Psoas muscle (tissue), 8 donors: ENCODE measurements around the gene LPAR5. TPM values are rescaled to one million over a fixed set of nuclear protein-coding genes. Genes with fewer than 3 reads are reported as not detected.

Experiments
- ATAC-seq, 4 donors: fragments of 200-7000 bp; cut with Tn5 transposase; one replicate each; pipeline ENCODE4 v1.9.1; 2020; ENCODE audit warnings: moderate library complexity in 3 of 4, mild to moderate bottlenecking in 2 of 4
- DNase-seq, 2 donors: peaks; one replicate each; pipeline ENCODE4 v3.0.0-alpha.2; 2020
- H3K27ac ChIP-seq: fragments of 200-600 bp; one replicate; pipeline ENCODE4 v1.8.0; 2022
- H3K27me3 ChIP-seq, 3 donors: fragments of 200-600 bp in 1 of 3; one replicate each; pipeline versions ENCODE4 v1.6.1 to v1.8.0; 2013 to 2022; ENCODE audit warnings: low read length in 2 of 3, mild to moderate bottlenecking in 2 of 3, moderate library complexity in 1 of 3; ENCODE audit not compliant: insufficient read depth in 3 of 3
- H3K36me3 ChIP-seq, 2 donors: fragments of 200-600 bp in 1 of 2; one replicate each; pipeline versions ENCODE4 v1.6.1 to v1.8.0; 2013 to 2022; ENCODE audit warnings: low read depth in 1 of 2, mild to moderate bottlenecking in 1 of 2, moderate library complexity in 1 of 2; ENCODE audit not compliant: insufficient read depth in 1 of 2
- H3K4me1 ChIP-seq: fragments of 200-600 bp; one replicate; pipeline ENCODE4 v1.8.0; 2022
- H3K4me3 ChIP-seq: fragments of 200-600 bp; one replicate; pipeline ENCODE4 v1.8.0; 2022; ENCODE audit warnings: mild to moderate bottlenecking
- H3K9me3 ChIP-seq: fragments of 200-600 bp; one replicate; pipeline ENCODE4 v1.8.0; 2022
- WGBS, 3 donors: extraction: QIAGEN DNeasy Blood & Tissue Kit; methylation state at CpG; one replicate each; pipeline versions ENCODE4 v1.1.6 to v1.1.7; 2013; 5-methylcytosine and 5-hydroxymethylcytosine counted together
- intact Hi-C, 2 donors: fragments of 100-400 bp; cut with DNase I; formaldehyde crosslinking; loops; one replicate each; pipeline versions ENCODE4 v1.11.0 to v1.14.2; 2022
- polyA plus RNA-seq, 3 donors: library from polyadenylated mRNA; stranded (reverse); fragments of 200-250 nt; gene quantifications; one replicate each; pipeline ENCODE4 v1.2.3, GENCODE V29; 2013
- total RNA-seq, 4 donors: library from RNA; stranded (reverse); fragmentation: NEBNext Ultra II Directional in 2 of 4; extraction: Animal tissue kit (Norgen Biotek cat#: 25700) in 2 of 4; gene quantifications; one replicate each; pipeline versions ENCODE4 v1.2.1 to v1.2.4, GENCODE V29; 2021 to 2023
- TF ChIP-seq, protein P1 (sequence below): fragments of 200-600 bp; IDR thresholded peaks from one replicate; pipeline ENCODE4 v1.8.0; 2022; ENCODE audit warnings: antibody characterized with exemption
- donor health status: healthy with polysubstance abuse.
- donor health status: DM: no; HTN: no; CAD: no; lungs with moderate emphysema.
- donor health status: Bipolar disorder and iron deficiency.
- donor health status: healthy.
- donor health status: DM: yes; HTN: yes; CAD: no.
- donor health status: DM: no; HTN: no; CAD: no.
- donor health status: DM: no; HTN: no; CAD: no.
- donor health status: DM: yes; HTN: yes; CAD: no.

The LPAR5 gene
- total and polyA plus RNA-seq, 7 donors, result 0.04 to 0.60 (median 0.30) TPM

- 29 to 30% (median 29%) methylated on average over 78 to 88 of the region's 88 CpGs for WGBS, 3 donors
- ATAC-seq (peak in 1 of 4 donors; percentile 46), DNase-seq (peak; percentile 39 to 64)
Observed at GRCh38 chr12:6620137-6620884, 15.4 kb downstream of the LPAR5 start.

DNA sequence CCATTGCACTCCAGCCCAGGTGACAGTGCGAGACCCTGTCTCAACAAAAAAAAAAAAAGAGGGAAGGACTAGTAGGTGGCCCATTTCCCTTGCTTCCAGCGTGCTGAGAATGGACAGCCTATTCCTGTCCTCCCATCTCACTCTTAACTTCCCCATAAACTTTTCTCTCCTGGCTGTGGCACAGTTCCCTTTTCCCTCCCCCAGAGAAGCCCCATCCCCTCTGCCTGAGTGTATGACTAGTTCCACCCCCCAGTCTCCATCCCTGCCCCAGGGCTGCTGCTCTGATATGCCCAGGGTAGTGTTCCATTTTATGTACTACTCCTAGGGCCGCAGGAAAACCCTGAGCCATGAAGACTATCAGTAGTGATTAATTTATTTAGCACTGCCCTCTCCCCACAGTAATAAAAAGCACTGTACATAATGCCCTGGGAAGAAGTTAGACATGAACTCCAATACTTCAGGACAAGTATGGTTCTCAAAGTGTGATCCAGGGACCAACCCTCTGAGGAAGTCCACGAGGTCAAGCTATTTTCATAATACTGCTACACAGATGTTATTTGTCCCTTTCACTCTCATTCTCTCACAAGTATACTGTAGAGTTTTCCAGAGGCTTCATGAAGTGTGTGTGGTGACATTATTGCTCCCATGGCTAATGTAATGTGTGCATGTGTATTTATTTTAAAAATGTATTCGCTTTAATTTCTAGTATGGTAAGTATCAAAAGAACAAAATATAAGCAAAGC is 17.1 kb downstream of the LPAR5 start:
- DNase-seq (no peak), ATAC-seq (no peak)
- no peaks in the 10 kb centered on the region for H3K36me3 ChIP-seq
- intact Hi-C loops, result loop anchor here (2.0 to 5.0 kb wide), 4 partner anchors 44 to 209 kb away; partner anchors contain the start of genes ING4 (in 2 of the 2) and P3H3 (in 1 of the 2)
- peaks cover 0 to 22% (median 3%) of the 10 kb centered on the region in 3 donors for H3K27me3 ChIP-seq
- H3K27ac ChIP-seq, result no peak overlapping the region
- H3K4me1 ChIP-seq, result no peaks in the 10 kb centered on the region
- WGBS, 3 donors, result 57 to 82% (median 75%) methylated on average over 4 to 5 of the region's 5 CpGs
- TF ChIP-seq, protein P1, sequence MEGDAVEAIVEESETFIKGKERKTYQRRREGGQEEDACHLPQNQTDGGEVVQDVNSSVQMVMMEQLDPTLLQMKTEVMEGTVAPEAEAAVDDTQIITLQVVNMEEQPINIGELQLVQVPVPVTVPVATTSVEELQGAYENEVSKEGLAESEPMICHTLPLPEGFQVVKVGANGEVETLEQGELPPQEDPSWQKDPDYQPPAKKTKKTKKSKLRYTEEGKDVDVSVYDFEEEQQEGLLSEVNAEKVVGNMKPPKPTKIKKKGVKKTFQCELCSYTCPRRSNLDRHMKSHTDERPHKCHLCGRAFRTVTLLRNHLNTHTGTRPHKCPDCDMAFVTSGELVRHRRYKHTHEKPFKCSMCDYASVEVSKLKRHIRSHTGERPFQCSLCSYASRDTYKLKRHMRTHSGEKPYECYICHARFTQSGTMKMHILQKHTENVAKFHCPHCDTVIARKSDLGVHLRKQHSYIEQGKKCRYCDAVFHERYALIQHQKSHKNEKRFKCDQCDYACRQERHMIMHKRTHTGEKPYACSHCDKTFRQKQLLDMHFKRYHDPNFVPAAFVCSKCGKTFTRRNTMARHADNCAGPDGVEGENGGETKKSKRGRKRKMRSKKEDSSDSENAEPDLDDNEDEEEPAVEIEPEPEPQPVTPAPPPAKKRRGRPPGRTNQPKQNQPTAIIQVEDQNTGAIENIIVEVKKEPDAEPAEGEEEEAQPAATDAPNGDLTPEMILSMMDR, result no peak
- H3K4me3 ChIP-seq, result no peak overlapping the region
- H3K9me3 ChIP-seq, result no peaks in the 10 kb centered on the region

More at GRCh38 chr12:6620137-6620884, 15.4 kb downstream of the LPAR5 start:
- intact Hi-C loops, result no loop called here
- TF ChIP-seq, protein P1, result peak; percentile 38
- H3K36me3 ChIP-seq, result no peaks in the 10 kb centered on the region
- peaks cover 0 to 22% (median 3%) of the 10 kb centered on the region in 3 donors for H3K27me3 ChIP-seq
- H3K4me3 ChIP-seq, result peak overlapping the region; percentile 44
- no peak overlapping the region for H3K27ac ChIP-seq
- no peaks in the 10 kb centered on the region for H3K4me1 ChIP-seq
- H3K9me3 ChIP-seq, result no peaks in the 10 kb centered on the region

GRCh38 chr12:6615802-6616201 is 20.0 kb downstream of the LPAR5 start:
- no peaks in the 10 kb centered on the region for H3K9me3 ChIP-seq
- TF ChIP-seq, protein P1, result no peak
- intact Hi-C loops, result loop anchor here (5.0 kb wide), 3 partner anchors 46 to 211 kb away; partner anchors contain the start of genes ING4 (in 2 of the 2) and P3H3 (in 1 of the 2)
- H3K4me1 ChIP-seq, result peaks cover 13% of the 10 kb centered on the region
- no peak for ATAC-seq
- H3K4me3 ChIP-seq, result no peak overlapping the region
- no peak overlapping the region for H3K27ac ChIP-seq
- no peaks in the 10 kb centered on the region for H3K36me3 ChIP-seq
- peaks cover 0 to 15% (median 3%) of the 10 kb centered on the region in 3 donors for H3K27me3 ChIP-seq
- WGBS, 3 donors, result 45 to 49% (median 47%) methylated on average over 3 of the region's 3 CpGs
- no peak for DNase-seq

GRCh38 chr12:6614513-6615172 is 21.1 kb downstream of the LPAR5 start:
- intact Hi-C loops, result loop anchor here (5.0 kb wide), 3 partner anchors 48 to 213 kb away; partner anchors contain the start of genes ING4 (in 2 of the 2) and P3H3 (in 1 of the 2)
- no peak for DNase-seq
- H3K36me3 ChIP-seq, result no peaks in the 10 kb centered on the region
- peak overlapping the region; percentile 72 for H3K27ac ChIP-seq
- 67 to 71% (median 69%) methylated on average over 7 of the region's 7 CpGs for WGBS, 3 donors
- TF ChIP-seq, protein P1, result no peak
- H3K9me3 ChIP-seq, result no peaks in the 10 kb centered on the region
- H3K4me3 ChIP-seq, result no peak overlapping the region
- ATAC-seq, result no peak
- H3K27me3 ChIP-seq, result peaks cover 0 to 4% (median 0%) of the 10 kb centered on the region in 3 donors
- H3K4me1 ChIP-seq, result peaks cover 13% of the 10 kb centered on the region
